HCT116 (cell line): ENCODE data around the gene SNAI1. TPM values are rescaled to one million over a fixed set of nuclear protein-coding genes. Genes with fewer than 3 reads are reported as not detected.
"Not testable (repeated sequence)": the region's sequence is repeated elsewhere in the genome, so short reads cannot be mapped to it uniquely, and the experiment has no call there.

Experiments used
- ATAC-seq: fragments of 200-7000 bp; cut with Tn5 transposase; 2 replicates; pipeline ENCODE4 v1.9.1; 2020; ENCODE audit warnings: mild to moderate bottlenecking, moderate library complexity
- BruUV-seq: library from RNA; stranded (reverse); fragments of 400-500 nt; replicated peaks from 2 replicates; lab custom pipeline; 2021; lab: Mats Ljungman, UMichigan
- CTCF ChIA-PET: fragments of 300-600 bp; sonication (Branson Sonifier 250); formaldehyde crosslinking; loops from one replicate; lab custom pipeline; 2021; ENCODE audit warnings: antibody characterized with exemption; lab: Charles Lee
- POLR2A ChIA-PET: fragments of 300-600, 350-600 bp; sonication (Branson Sonifier 250); formaldehyde crosslinking; loops from one replicate; lab custom pipeline; 2021; ENCODE audit warnings: antibody characterized with exemption; lab: Charles Lee
- RAD21 ChIA-PET, 2 experiments: fragments of 300-600 bp; sonication (Branson Sonifier 250); formaldehyde crosslinking; loops; one replicate each; lab custom pipeline; 2023; ENCODE audit warnings: low total read pairs in 2 of 2; ENCODE audit not compliant: uncharacterized antibody in 2 of 2, unreplicated experiment in 2 of 2, low non-redundant PET in 1 of 2; lab: Charles Lee
- DNase-seq: peaks from one replicate; pipeline ENCODE4 v3.0.0-alpha.2; 2010; ENCODE audit warnings: low read depth, low spot score
- H2AFZ ChIP-seq: fragments of 200-600 bp; shearing (Covaris generic), sonication (generic); 2 replicates; pipeline ENCODE4 v1.6.1; 2017; ENCODE audit warnings: low read depth, mixed run types, mixed read lengths, antibody characterized with exemption, low read length; ENCODE audit not compliant: poor library complexity, severe bottlenecking
- H3K27ac ChIP-seq: 2 replicates; pipeline ENCODE4 v1.5.1; 2012; ENCODE audit warnings: low read depth, low read length
- H3K27me3 ChIP-seq: fragments of 200-600 bp; sonication (generic); 2 replicates; pipeline ENCODE4 v1.6.1; 2016; ENCODE audit warnings: mixed run types, low read length, mixed read lengths; ENCODE audit not compliant: insufficient read depth
- H3K36me3 ChIP-seq, 2 experiments: fragments of 200-500 bp in 1 of 2; fragments of 200-600 bp in 1 of 2; sonication (Bioruptor generic) in 1 of 2; sonication (generic) in 1 of 2; 2 replicates each; pipeline versions ENCODE4 v1.5.1 to v1.6.1; 2014 to 2016; ENCODE audit warnings: low read length in 2 of 2, inconsistent platforms in 1 of 2, mixed read lengths in 1 of 2, mixed run types in 1 of 2; ENCODE audit not compliant: insufficient read depth in 2 of 2, control insufficient read depth in 1 of 2
- H3K4me1 ChIP-seq, 2 experiments: fragments of 200-600 bp in 1 of 2; sonication (generic) in 1 of 2; 2 replicates each; pipeline versions ENCODE4 v1.5.1 to v1.6.1; 2012 to 2017; ENCODE audit warnings: low read length in 2 of 2, inconsistent platforms in 1 of 2, mild to moderate bottlenecking in 1 of 2, mixed read lengths in 1 of 2, mixed run types in 1 of 2, moderate library complexity in 1 of 2; ENCODE audit not compliant: insufficient read depth in 2 of 2, control insufficient read depth in 1 of 2
- H3K4me2 ChIP-seq: fragments of 200-600 bp; sonication (generic); 2 replicates; pipeline ENCODE4 v1.6.1; 2017; ENCODE audit warnings: mixed run types, low read length, mixed read lengths
- H3K4me3 ChIP-seq, 2 experiments: fragments of 200-600 bp in 1 of 2; sonication (generic) in 1 of 2; replicated peaks in 1 of 2; 2 replicates each; pipeline ENCODE4 v1.5.1; 2011 to 2016; ENCODE audit warnings: low read length in 2 of 2, control low read depth in 1 of 2, low read depth in 1 of 2, mild to moderate bottlenecking in 1 of 2, mixed read lengths in 1 of 2, mixed run types in 1 of 2
- H3K79me2 ChIP-seq: fragments of 200-600 bp; sonication (generic); 2 replicates; pipeline ENCODE4 v1.6.1; 2017; ENCODE audit warnings: mild to moderate bottlenecking, mixed run types, low read length, moderate library complexity, mixed read lengths; ENCODE audit not compliant: insufficient read depth
- H3K9ac ChIP-seq: fragments of 200-600 bp; sonication (generic); 2 replicates; pipeline ENCODE4 v1.6.1; 2016; ENCODE audit warnings: low read length, mixed read lengths
- H3K9me2 ChIP-seq: fragments of 200-600 bp; sonication (generic), shearing (Covaris generic); 2 replicates; pipeline ENCODE4 v1.6.1; 2017; ENCODE audit warnings: mixed run types, mild to moderate bottlenecking, moderate library complexity; ENCODE audit not compliant: insufficient read depth
- H3K9me3 ChIP-seq, 2 experiments: fragments of 200-500 bp in 1 of 2; fragments of 200-600 bp in 1 of 2; sonication (Bioruptor generic) in 1 of 2; sonication (generic) in 1 of 2; 2 replicates each; pipeline ENCODE4 v1.6.1; 2014 to 2017; ENCODE audit warnings: low read length in 2 of 2, mixed read lengths in 2 of 2, inconsistent platforms in 1 of 2, low read depth in 1 of 2, mild to moderate bottlenecking in 1 of 2, mixed run types in 1 of 2, moderate library complexity in 1 of 2; ENCODE audit not compliant: control insufficient read depth in 1 of 2, insufficient read depth in 1 of 2
- H4K20me1 ChIP-seq: fragments of 200-600 bp; sonication (generic), shearing (Covaris generic); 2 replicates; pipeline ENCODE4 v1.6.1; 2017; ENCODE audit warnings: mixed run types, mild to moderate bottlenecking, moderate library complexity; ENCODE audit not compliant: insufficient read depth
- EGR1 ChIP-seq: IDR thresholded peaks from 2 replicates; pipeline ENCODE4 v1.6.1; 2012; ENCODE audit warnings: low read depth
- MAX ChIP-seq: IDR thresholded peaks from 2 replicates; pipeline ENCODE4 v1.6.1; 2012
- intact Hi-C: fragments of 100-400 bp; cut with micrococcal nuclease; formaldehyde crosslinking; loops from 2 replicates; pipeline ENCODE4 v1.10.0; 2022
- total RNA-seq: library from RNA; stranded (reverse); gene quantifications from one replicate; pipeline ENCODE4 v1.2.1, GENCODE V29; 2021; ENCODE audit not compliant: unreplicated experiment

SNAI1 gene
- total RNA-seq, 1 experiment from 2014 or later: 13.4 TPM

GRCh38 chr20:50009521-50010454 is 27.0 kb downstream of the SNAI1 start:
- no peak overlapping the region for H2AFZ ChIP-seq
- CTCF ChIA-PET: interaction anchor here (0.6 kb wide), 1 partner anchor 187 kb away, joined by 3 read pairs; no protein-coding TSS in a partner anchor
- DNase-seq: no peak
- no peak overlapping the region for H3K4me3 ChIP-seq
- intact Hi-C loops: no loop called here
- RAD21 ChIA-PET: no interaction called here
- H3K9me2 ChIP-seq: no peaks in the 10 kb centered on the region
- BruUV-seq: no TSS peak
- POLR2A ChIA-PET: no interaction called here
- no peak overlapping the region for H3K4me2 ChIP-seq
- no peaks in the 10 kb centered on the region for H4K20me1 ChIP-seq
- H3K27ac ChIP-seq: no peak overlapping the region
- no peak for ATAC-seq
- no peaks in the 10 kb centered on the region for H3K9me3 ChIP-seq
- no peaks in the 10 kb centered on the region for H3K79me2 ChIP-seq
- TF ChIP-seq EGR1: no peak
- TF ChIP-seq MAX: no peak
- H3K36me3 ChIP-seq: no peaks in the 10 kb centered on the region
- no peaks in the 10 kb centered on the region for H3K4me1 ChIP-seq
- no peaks in the 10 kb centered on the region for H3K27me3 ChIP-seq
- H3K9ac ChIP-seq: no peak overlapping the region

GRCh38 chr20:50011597-50011996 is 28.8 kb downstream of the SNAI1 start:
- H3K79me2 ChIP-seq, ATAC-seq, RAD21 ChIA-PET, H2AFZ ChIP-seq, H3K27ac ChIP-seq, H4K20me1 ChIP-seq, H3K36me3 ChIP-seq, H3K27me3 ChIP-seq, CTCF ChIA-PET, BruUV-seq, DNase-seq, H3K4me3 ChIP-seq, intact Hi-C loops, H3K9me2 ChIP-seq, H3K4me2 ChIP-seq, POLR2A ChIA-PET, H3K4me1 ChIP-seq, H3K9me3 ChIP-seq, H3K9ac ChIP-seq: not testable (repeated sequence)
